WTC11 (cell line): ENCODE data around the gene SPDYE5. TPM values are rescaled to one million over a fixed set of nuclear protein-coding genes. Genes with fewer than 3 reads are reported as not detected.
A peak's percentile ranks its signal among the peaks of the same experiment; 100 is the strongest.
"Not testable (repeated sequence)": the region's sequence is repeated elsewhere in the genome, so short reads cannot be mapped to it uniquely, and the experiment has no call there.

Experiments used
- ATAC-seq: fragments of 200-7000 bp; cut with Tn5 transposase; 2 replicates; pipeline ENCODE4 v1.10.0; 2021; ENCODE audit warnings: mild to moderate bottlenecking, moderate library complexity
- Bru-seq: library from RNA; stranded (reverse); fragments of 400-500 nt; gene quantifications from one replicate; lab custom pipeline; 2021; lab: Mats Ljungman, UMichigan
- CTCF ChIA-PET: fragments of 300-600 bp; sonication (Branson Sonifier 250); formaldehyde crosslinking; loops from one replicate; lab custom pipeline; 2021; ENCODE audit warnings: antibody characterized with exemption; lab: Charles Lee
- POLR2A ChIA-PET: fragments of 350-600 bp; sonication (Branson Sonifier 250); formaldehyde crosslinking; loops from one replicate; lab custom pipeline; 2021; ENCODE audit warnings: antibody characterized with exemption; lab: Charles Lee
- DNase-seq: peaks from one replicate; pipeline ENCODE4 v3.0.0; 2021; ENCODE audit warnings: low spot score
- H3K27ac Mint-ChIP-seq: 2 replicates; pipeline ENCODE4 v1.8.0; 2021; ENCODE audit warnings: mixed read lengths
- H3K27me3 Mint-ChIP-seq: 2 replicates; pipeline ENCODE4 v1.8.0; 2021; ENCODE audit warnings: low read depth, mild to moderate bottlenecking, moderate library complexity, mixed read lengths
- H3K36me3 Mint-ChIP-seq: 2 replicates; pipeline ENCODE4 v1.8.0; 2021; ENCODE audit warnings: mixed read lengths
- H3K4me1 Mint-ChIP-seq: 2 replicates; pipeline ENCODE4 v1.8.0; 2022; ENCODE audit warnings: mixed read lengths
- H3K4me3 Mint-ChIP-seq: 2 replicates; pipeline ENCODE4 v1.8.0; 2021; ENCODE audit warnings: mild to moderate bottlenecking, moderate library complexity, mixed read lengths
- H3K9me3 Mint-ChIP-seq: 2 replicates; pipeline ENCODE4 v1.8.0; 2021; ENCODE audit warnings: mixed read lengths
- ZNF416 ChIP-seq: fragments of 250-450 bp; sonication (Bioruptor Pico); IDR thresholded peaks from 2 replicates; pipeline ENCODE4 v1.9.0; 2021; ENCODE audit warnings: mild to moderate bottlenecking, inconsistent platforms
- long read RNA-seq, 3 experiments: library from RNA in 1 of 3; library from capped mRNA in 1 of 3; library from polyadenylated mRNA in 1 of 3; unstranded in 2 of 3; stranded (forward) in 1 of 3; transcript quantifications; one replicate each; pipeline ENCODE4 v2.0.0, GENCODE V29; 2021
- total RNA-seq: library from RNA; stranded (reverse); gene quantifications from 3 replicates; pipeline ENCODE4 v1.2.3, GENCODE V29; 2021

SPDYE5 gene, protein sequence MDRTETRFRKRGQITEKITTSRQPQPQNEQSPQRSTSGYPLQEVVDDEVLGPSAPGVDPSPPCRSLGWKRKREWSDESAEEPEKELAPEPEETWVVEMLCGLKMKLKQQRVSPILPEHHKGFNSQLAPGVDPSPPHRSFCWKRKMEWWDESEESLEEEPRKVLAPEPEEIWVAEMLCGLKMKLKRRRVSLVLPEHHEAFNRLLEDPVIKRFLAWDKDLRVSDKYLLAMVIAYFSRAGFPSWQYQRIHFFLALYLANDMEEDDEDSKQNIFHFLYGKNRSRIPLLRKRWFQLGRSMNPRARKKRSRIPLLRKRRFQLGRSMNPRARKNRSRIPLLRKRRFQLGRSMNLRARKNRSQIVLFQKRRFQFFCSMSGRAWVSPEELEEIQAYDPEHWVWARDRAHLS
- not detected in 3 replicates for total RNA-seq
- not detected for Bru-seq, nascent RNA
- long read RNA-seq, experiment 1, partial matches to known transcripts, result 0 of 8 reads
- long read RNA-seq, experiment 1, other reads (novel, unspliced or antisense), result 8 of 8 reads
- long read RNA-seq, experiment 2, result 0 reads
- long read RNA-seq, experiment 3, result 0 reads

DNA sequence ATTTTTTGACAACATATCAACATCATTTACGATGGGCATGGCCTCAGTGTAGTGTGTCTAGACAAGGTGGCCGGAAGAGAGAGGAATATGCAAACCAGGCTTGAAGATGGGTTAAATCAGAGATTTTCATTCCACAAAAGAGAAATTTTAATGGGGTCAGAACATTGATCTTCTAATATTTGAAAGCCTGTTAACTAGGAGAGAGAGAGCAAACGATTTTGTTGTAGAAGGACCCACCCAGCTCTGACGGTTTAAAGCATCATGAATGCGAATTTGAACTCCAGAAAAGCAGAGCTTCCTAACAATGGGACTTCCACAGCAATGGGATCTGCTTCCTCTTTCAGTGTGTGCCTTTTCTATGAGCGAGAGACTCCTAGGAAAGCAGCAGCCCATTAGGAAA is at the start of gene SPDYE5:
Gene SPDYE5 (plus strand): TSS at position 301 of the 400 bp plus-strand sequence. CDS start 1,728 bp downstream, outside the sequence.
- H3K4me3 Mint-ChIP-seq, H3K27me3 Mint-ChIP-seq, H3K9me3 Mint-ChIP-seq, ATAC-seq, H3K27ac Mint-ChIP-seq, CTCF ChIA-PET, H3K36me3 Mint-ChIP-seq, DNase-seq, H3K4me1 Mint-ChIP-seq, POLR2A ChIA-PET: not testable (repeated sequence)

DNA sequence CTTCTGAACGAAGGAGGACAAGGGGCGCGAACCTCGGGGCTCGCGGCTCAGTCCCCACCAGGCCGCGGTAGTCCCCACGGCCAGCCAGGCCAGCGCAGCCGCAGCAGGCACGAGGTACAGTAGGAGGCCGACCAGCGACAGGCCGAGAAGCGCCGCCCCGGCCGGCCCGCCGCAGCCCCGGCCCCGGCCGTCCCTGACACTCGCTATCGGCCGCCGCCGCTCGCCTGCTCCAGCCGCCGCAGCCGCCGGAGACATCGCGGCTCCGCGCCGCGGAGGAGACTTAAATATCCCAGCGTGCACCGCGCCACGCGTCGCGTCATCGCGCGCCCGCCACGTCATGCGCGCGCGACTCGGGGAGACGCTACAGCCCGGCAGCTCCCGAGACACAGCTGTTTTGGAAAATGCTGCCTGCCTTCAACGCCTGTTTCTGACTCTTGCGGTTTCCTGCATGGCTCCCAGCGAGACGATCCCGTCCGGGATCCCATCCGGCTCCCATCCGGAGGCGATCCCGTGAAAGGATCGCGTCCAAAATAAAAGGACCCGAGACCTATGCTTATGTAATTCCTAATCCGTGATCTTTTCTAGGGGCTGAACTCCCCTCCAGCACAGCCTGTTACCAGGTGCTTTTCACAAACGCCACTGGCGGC is 49.5 kb upstream of the SPDYE5 start:
- peaks cover 28% of the 10 kb centered on the region for H3K36me3 Mint-ChIP-seq
- H3K27me3 Mint-ChIP-seq, CTCF ChIA-PET: not testable (repeated sequence)
- TF ChIP-seq ZNF416 (CRISPR knock-in tag), result peak; percentile 88; the same call in 1 of the 2 replicates
- TF ChIP-seq, all 79 proteins: peak for 1; not testable (repeated sequence) for 78
- ATAC-seq (peak; percentile 79), DNase-seq (peak; percentile 23)
- Mint-ChIP-seq H3K27ac (peak overlapping the region; percentile 96), H3K4me3 (peak overlapping the region; percentile 87)
- POLR2A ChIA-PET, H3K9me3 Mint-ChIP-seq, H3K4me1 Mint-ChIP-seq: not testable (repeated sequence)

DNA sequence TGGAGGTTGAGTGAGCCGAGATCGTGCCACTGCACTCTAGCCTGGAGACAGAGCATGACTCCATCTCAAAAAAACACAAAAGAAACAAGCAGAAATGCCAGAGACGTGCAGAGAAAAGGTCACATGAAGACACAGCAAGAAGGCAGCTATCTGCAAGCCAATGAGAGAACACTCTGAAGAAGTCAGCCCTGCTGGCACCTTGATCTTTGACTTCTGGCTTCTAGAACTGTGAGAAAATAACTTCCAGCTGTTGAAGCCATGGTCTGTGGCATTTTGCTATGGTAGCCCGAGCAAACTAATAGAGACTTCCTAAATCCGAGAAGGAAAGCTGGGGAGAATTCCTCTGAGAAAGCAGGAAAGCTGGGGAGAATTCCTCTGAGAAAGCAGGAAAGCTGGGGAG is 42.2 kb upstream of the SPDYE5 start:
- H3K36me3 Mint-ChIP-seq, POLR2A ChIA-PET, H3K4me3 Mint-ChIP-seq, H3K4me1 Mint-ChIP-seq, DNase-seq, H3K27ac Mint-ChIP-seq, CTCF ChIA-PET, H3K9me3 Mint-ChIP-seq, H3K27me3 Mint-ChIP-seq, ATAC-seq: not testable (repeated sequence)

DNA sequence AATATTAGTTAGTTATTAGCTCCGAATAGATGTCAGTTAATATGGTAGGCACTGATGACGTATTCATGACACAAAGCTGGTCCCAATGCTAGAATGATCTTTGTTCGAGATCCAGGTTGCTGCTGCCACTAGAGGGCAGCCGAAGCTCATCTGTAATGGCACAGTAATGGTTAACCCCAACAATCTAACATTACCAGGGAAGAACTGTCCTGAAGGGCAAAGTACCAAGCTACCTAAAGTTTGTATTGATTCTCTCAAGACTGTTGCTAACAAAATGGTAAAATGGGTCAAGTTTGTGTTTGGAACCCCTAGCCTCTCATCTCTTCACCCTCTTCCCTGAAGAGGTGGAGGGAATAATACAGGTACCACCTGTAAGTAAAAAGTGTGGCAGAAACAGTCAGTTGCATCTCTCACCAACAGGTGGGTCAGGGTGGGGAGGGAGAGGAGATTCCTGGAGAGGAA is 39.6 kb upstream of the SPDYE5 start:
- CTCF ChIA-PET, H3K4me3 Mint-ChIP-seq, DNase-seq, H3K27me3 Mint-ChIP-seq, H3K27ac Mint-ChIP-seq, H3K4me1 Mint-ChIP-seq, POLR2A ChIA-PET, H3K9me3 Mint-ChIP-seq, H3K36me3 Mint-ChIP-seq: not testable (repeated sequence)
- peak; percentile 85 for ATAC-seq

DNA sequence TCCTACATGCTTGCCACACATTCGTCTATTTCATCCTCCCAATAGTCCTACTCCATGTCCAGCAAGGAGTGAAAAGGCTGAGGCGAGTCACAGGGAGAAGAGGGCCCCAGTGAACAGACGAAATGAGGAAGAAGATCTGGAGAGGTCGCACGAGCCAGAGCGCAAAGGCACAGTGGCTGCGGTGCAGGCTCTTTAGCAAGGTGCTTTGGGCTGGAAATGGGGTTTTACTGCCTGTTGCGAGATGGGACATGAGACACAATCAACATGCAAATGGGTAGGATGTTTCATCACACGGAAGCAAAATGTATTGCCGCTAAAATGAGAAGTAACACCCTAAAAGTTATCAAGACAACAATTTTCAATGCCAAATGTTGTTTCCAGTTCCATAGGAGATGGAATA is 35.7 kb upstream of the SPDYE5 start:
- H3K9me3 Mint-ChIP-seq, H3K27ac Mint-ChIP-seq, ATAC-seq, POLR2A ChIA-PET, H3K4me1 Mint-ChIP-seq, H3K4me3 Mint-ChIP-seq, H3K36me3 Mint-ChIP-seq, DNase-seq, H3K27me3 Mint-ChIP-seq, CTCF ChIA-PET: not testable (repeated sequence)

DNA sequence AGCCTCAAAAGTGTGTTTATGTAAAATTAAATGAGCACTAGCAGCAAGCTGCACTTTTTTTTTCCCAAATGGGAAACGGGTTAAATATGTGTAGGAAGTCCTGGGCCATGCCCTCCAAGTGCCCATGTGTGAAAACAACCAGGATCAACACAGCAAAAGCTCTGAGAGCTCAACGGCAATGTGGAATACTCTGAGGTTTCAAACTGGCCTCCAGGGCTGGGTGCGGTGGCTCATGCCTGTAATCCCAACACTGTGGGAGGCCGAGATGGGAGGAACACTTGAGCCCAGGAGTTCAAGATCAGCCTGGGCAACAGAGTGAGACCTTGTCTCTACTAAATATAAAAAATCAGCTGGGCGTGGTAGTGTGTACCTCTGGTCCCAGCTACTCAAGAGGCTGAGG is 34.1 kb upstream of the SPDYE5 start:
- ATAC-seq, H3K4me3 Mint-ChIP-seq, H3K27ac Mint-ChIP-seq, CTCF ChIA-PET, DNase-seq, H3K27me3 Mint-ChIP-seq, H3K36me3 Mint-ChIP-seq, H3K9me3 Mint-ChIP-seq, H3K4me1 Mint-ChIP-seq, POLR2A ChIA-PET: not testable (repeated sequence)

DNA sequence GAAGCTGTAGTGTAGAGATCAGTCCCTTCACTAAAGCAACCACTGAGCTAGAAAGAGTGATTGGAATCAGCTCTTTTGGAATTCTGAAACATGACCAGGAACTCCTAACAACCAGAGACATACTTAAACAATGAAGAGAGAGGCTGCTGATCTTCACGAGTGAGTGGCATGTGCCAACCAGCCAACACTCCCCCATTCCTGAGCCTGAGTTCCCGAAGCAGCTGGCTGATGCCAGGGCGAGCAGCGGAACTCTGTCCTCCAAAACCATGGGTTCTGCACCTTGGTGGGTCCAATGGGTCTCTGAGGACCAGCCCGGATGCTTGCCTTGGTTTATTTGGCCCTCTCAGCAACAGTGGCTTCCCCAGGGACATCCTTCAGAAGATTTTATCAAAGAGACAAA is 31.6 kb upstream of the SPDYE5 start:
- DNase-seq, H3K9me3 Mint-ChIP-seq, H3K27me3 Mint-ChIP-seq, POLR2A ChIA-PET, H3K4me3 Mint-ChIP-seq, H3K36me3 Mint-ChIP-seq, H3K4me1 Mint-ChIP-seq, ATAC-seq, CTCF ChIA-PET, H3K27ac Mint-ChIP-seq: not testable (repeated sequence)

DNA sequence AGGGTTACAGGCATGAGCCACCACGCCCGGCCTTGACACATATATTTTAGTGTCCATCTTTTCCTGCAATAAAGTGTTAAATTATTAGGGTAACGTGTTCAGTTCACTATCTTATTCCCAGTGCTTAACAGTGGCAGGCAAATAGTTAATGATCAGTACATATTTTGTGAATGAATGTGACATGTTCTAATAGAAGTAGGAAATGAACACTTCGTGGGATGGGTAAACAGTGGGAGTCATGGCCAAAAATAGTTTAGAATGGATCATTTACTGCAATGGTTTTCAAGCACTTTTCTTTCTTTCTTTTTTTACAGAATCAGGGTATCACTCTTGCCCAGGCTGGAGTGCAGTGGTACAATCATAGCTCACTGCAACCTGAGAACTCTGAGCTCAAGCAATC is 22.0 kb upstream of the SPDYE5 start:
- ATAC-seq, DNase-seq, CTCF ChIA-PET, H3K27ac Mint-ChIP-seq, H3K27me3 Mint-ChIP-seq, H3K9me3 Mint-ChIP-seq, H3K4me1 Mint-ChIP-seq, POLR2A ChIA-PET, H3K4me3 Mint-ChIP-seq: not testable (repeated sequence)
- H3K36me3 Mint-ChIP-seq, result peaks cover 45% of the 10 kb centered on the region

DNA sequence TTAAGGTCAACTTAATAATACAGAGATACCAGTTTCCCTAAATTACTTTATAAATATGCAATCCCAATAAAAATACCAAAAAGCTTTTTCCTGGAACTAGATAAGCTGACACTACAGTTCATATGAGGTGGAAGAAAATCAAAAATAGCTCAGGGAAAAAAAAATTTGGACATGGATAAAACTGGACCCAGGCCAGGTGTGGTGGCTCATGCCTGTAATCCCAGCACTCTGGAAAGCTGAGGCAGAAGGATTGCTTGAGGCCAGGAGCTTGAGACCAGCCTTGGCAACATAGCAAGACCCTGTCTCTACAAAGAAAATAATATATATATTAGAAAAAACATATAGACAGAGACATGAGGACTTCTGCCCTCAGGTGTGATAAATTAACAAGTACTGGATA is 14.7 kb upstream of the SPDYE5 start:
- ATAC-seq, H3K4me1 Mint-ChIP-seq, CTCF ChIA-PET, POLR2A ChIA-PET, H3K27ac Mint-ChIP-seq, H3K27me3 Mint-ChIP-seq, H3K9me3 Mint-ChIP-seq, H3K4me3 Mint-ChIP-seq, DNase-seq: not testable (repeated sequence)
- H3K36me3 Mint-ChIP-seq, result peaks cover 16% of the 10 kb centered on the region

DNA sequence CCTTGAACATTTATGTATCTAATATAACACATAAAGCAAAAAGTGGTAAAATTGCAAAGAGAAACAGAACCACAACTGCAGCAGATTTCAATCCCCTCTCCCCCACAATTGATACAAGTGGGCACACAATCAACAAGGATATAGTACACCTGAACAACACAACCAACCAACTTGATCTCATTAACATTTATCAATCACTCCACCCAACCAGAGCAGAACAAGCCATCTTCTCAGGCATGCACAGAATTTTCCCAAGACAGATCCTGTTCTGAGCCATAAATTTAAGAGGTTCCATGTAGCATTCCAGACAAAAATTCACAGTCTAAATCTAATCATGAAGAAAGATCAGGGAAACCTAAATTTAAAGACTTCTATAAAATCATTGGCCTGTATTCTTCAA is 11.8 kb upstream of the SPDYE5 start:
- CTCF ChIA-PET, H3K36me3 Mint-ChIP-seq, POLR2A ChIA-PET, ATAC-seq, H3K9me3 Mint-ChIP-seq, H3K4me1 Mint-ChIP-seq, H3K4me3 Mint-ChIP-seq, DNase-seq, H3K27ac Mint-ChIP-seq, H3K27me3 Mint-ChIP-seq: not testable (repeated sequence)

DNA sequence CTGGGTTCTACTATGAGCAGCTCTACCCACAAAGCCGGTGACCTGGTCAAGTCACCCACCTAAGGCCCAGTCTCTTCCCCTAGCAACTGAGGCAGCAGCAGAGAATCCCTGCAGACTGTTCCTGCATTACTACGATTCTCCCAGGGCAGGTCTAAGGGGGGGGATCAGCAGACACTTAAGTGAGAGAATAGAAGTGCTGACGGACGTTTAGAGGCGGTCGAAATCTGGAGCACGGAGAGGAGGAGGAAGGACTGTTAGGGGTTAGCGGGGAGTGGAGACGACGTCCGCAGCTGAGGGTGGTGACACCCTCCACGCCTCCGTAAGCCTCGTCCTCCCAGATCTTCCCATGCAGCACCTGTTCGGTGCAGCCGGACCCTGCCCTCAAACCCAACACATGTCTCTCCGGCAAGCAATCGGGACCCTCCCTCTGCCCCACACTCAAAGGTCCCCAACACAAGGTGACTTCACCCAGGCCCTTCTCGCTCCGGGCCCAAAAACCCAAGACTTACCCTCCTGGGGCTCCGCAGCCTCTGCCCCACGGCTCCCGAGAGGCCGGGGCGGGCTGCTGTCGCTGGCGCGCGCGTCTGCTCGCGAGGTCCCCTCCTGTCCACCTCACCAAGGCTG is 6.7 kb upstream of the SPDYE5 start:
- H3K9me3 Mint-ChIP-seq, DNase-seq, H3K36me3 Mint-ChIP-seq, H3K27ac Mint-ChIP-seq, ATAC-seq, H3K4me1 Mint-ChIP-seq, H3K27me3 Mint-ChIP-seq, POLR2A ChIA-PET: not testable (repeated sequence)
- peak overlapping the region; percentile 90 for H3K4me3 Mint-ChIP-seq
- CTCF ChIA-PET, result interaction anchor here (1.3 kb wide), 1 partner anchor 277 kb away, joined by 8 read pairs; no protein-coding TSS in a partner anchor
